NCI-H2196 treated with DMSO at 0.1 percent for 48 hours (cell line): ENCODE measurements around the gene SPATC1L.
"Not testable (repeated sequence)": the region's sequence is repeated elsewhere in the genome, so short reads cannot be mapped to it uniquely, and the experiment has no call there.

Experiments used
- DNase-seq: peaks from one replicate; lab custom pipeline; 2025; ENCODE audit not compliant: unreplicated experiment; lab: John Stamatoyannopoulos, UW

Gene SPATC1L

GRCh38 chr21:46151989-46152926, 32.0 kb downstream of the SPATC1L start:
- DNase-seq, result no peak

GRCh38 chr21:46151261-46151988, 32.8 kb downstream of the SPATC1L start:
- DNase-seq, result no peak

GRCh38 chr21:46150491-46151121, 33.7 kb downstream of the SPATC1L start:
- no peak for DNase-seq

- DNase-seq, result no peak
Observed at GRCh38 chr21:46150073-46150472, 34.2 kb downstream of the SPATC1L start.

GRCh38 chr21:46149205-46149901, 34.9 kb downstream of the SPATC1L start:
- no peak for DNase-seq

- DNase-seq, result no peak
Observed at GRCh38 chr21:46148106-46148505, 36.2 kb downstream of the SPATC1L start.

GRCh38 chr21:46147429-46147828, 36.8 kb downstream of the SPATC1L start:
- DNase-seq, result not testable (repeated sequence)

- DNase-seq, result no peak
Observed at GRCh38 chr21:46146856-46147255, 37.4 kb downstream of the SPATC1L start.

- no peak for DNase-seq
Observed at GRCh38 chr21:46145840-46146691, 38.2 kb downstream of the SPATC1L start.

GRCh38 chr21:46145159-46145839, 39.0 kb downstream of the SPATC1L start:
- no peak for DNase-seq

GRCh38 chr21:46144464-46145070, 39.7 kb downstream of the SPATC1L start:
- DNase-seq, result no peak

- DNase-seq, result no peak
Observed at GRCh38 chr21:46142582-46143473, 41.4 kb downstream of the SPATC1L start.

- DNase-seq, result no peak
Observed at GRCh38 chr21:46141767-46142581, 42.3 kb downstream of the SPATC1L start.

- peak; percentile 65 for DNase-seq
Observed at GRCh38 chr21:46140352-46141003, 43.8 kb downstream of the SPATC1L start.

GRCh38 chr21:46139686-46140085, 44.6 kb downstream of the SPATC1L start:
- no peak for DNase-seq

- DNase-seq, result no peak
Observed at GRCh38 chr21:46138383-46138970, 45.8 kb downstream of the SPATC1L start.
